Measurements from ENCODE around the gene PROZ. TPM values are rescaled to one million over a fixed set of nuclear protein-coding genes. Genes with fewer than 3 reads are reported as not detected.

Gene PROZ
- polyA plus RNA-seq, 2 of the 4 experiments (the other 2 are of a cell fraction) = not detected

DNA sequence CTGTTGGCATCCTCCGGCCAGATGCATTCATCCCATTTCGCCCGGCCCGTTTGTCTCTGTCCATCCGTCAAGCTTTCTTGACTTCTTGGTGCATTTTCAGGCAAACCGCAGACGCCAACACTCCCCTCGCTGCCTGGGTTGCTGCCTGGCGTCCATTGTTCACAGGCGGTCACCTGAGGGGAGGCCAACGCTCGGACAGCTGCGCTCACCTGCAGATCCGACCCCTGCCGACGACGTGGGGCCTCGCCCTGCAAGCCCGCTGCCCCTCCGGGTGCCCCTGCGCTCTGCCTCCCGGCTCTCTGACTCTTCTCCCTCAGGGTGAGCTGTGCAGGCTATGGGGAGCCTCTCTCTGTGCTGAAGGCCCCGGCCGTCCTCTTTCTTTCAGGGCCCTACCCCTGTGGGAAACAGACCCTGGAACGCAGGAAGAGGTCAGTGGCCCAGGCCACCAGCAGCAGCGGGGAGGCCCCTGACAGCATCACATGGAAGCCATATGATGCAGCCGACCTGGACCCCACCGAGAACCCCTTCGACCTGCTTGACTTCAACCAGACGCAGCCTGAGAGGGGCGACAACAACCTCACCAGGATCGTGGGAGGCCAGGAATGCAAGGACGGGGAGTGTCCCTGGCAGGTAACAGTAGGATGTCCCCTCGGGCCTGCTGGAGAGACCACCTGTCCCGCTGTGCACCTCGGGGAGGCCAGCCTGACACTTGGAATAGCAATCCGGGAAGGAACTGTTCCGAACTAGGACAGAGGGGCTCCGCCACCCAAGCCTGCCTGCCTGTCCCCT is 14.8 kb upstream of the PROZ start (continued):
- TF ChIP-seq, protein P1, sequence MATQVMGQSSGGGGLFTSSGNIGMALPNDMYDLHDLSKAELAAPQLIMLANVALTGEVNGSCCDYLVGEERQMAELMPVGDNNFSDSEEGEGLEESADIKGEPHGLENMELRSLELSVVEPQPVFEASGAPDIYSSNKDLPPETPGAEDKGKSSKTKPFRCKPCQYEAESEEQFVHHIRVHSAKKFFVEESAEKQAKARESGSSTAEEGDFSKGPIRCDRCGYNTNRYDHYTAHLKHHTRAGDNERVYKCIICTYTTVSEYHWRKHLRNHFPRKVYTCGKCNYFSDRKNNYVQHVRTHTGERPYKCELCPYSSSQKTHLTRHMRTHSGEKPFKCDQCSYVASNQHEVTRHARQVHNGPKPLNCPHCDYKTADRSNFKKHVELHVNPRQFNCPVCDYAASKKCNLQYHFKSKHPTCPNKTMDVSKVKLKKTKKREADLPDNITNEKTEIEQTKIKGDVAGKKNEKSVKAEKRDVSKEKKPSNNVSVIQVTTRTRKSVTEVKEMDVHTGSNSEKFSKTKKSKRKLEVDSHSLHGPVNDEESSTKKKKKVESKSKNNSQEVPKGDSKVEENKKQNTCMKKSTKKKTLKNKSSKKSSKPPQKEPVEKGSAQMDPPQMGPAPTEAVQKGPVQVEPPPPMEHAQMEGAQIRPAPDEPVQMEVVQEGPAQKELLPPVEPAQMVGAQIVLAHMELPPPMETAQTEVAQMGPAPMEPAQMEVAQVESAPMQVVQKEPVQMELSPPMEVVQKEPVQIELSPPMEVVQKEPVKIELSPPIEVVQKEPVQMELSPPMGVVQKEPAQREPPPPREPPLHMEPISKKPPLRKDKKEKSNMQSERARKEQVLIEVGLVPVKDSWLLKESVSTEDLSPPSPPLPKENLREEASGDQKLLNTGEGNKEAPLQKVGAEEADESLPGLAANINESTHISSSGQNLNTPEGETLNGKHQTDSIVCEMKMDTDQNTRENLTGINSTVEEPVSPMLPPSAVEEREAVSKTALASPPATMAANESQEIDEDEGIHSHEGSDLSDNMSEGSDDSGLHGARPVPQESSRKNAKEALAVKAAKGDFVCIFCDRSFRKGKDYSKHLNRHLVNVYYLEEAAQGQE (IDR thresholded peaks at IDR 0.05) = no peak
- TF ChIP-seq, protein P2, sequence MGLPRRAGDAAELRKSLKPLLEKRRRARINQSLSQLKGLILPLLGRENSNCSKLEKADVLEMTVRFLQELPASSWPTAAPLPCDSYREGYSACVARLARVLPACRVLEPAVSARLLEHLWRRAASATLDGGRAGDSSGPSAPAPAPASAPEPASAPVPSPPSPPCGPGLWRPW (IDR thresholded peaks at IDR 0.05) = no peak
- TF ChIP-seq RNF2 (IDR thresholded peaks at IDR 0.05; ENCODE audit: borderline replicate concordance, low read depth) (no peak), RFX5 (IDR thresholded peaks at IDR 0.05) (no peak)

DNA sequence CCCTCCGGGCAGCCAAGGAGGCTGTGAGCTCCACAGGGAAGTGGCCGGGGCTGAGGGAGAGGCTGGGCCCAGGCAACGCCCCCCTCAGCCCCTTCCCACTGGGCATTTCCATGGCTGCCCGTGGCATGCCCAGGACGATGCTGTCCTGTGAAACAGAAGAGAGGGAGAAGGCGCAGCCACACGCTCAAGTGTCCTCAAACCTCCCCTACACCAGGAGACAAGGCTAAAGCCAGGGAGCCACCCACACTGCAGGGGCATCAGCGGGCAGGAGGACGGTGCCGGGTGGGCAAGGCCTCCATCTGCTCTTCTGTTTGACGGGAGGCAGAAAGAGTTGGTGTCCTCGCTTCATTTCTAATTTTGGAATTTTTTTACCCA is 14.2 kb upstream of the PROZ start:
- ATAC-seq = no peak
- H3K9me3 ChIP-seq = no peaks in the 10 kb centered on the region
- POLR2A ChIA-PET = no interaction called here
- H3K4me1 ChIP-seq = no peaks in the 10 kb centered on the region
- no peak overlapping the region for H3K4me3 ChIP-seq
- 87% methylated on average over 7 of the region's 12 CpGs for WGBS (ENCODE audit: missing lambda C conversion rate)
- CTCF ChIA-PET = no interaction called here
- H3K4me2 ChIP-seq = no peak overlapping the region
- FAIRE-seq = no peak
- DNase-seq (ENCODE audit: low read depth in 1 of 2, low spot score in 1 of 2) = no peak
- TF ChIP-seq TFCP2L1 (CRISPR knock-in tag; IDR thresholded peaks at IDR 0.05) = no peak
- no peak for TF ChIP-seq HOXB5 (CRISPR knock-in tag; IDR thresholded peaks at IDR 0.05)
- TF ChIP-seq, protein P2 (IDR thresholded peaks at IDR 0.05) = no peak
- no peak for TF ChIP-seq NR3C1 (IDR thresholded peaks at IDR 0.05)
- TF ChIP-seq ZC3H11A (IDR thresholded peaks at IDR 0.05) = no peak
- TF ChIP-seq MYC (IDR thresholded peaks at IDR 0.05; ENCODE audit: borderline replicate concordance, low read length) = no peak
- TF ChIP-seq, protein P3, sequence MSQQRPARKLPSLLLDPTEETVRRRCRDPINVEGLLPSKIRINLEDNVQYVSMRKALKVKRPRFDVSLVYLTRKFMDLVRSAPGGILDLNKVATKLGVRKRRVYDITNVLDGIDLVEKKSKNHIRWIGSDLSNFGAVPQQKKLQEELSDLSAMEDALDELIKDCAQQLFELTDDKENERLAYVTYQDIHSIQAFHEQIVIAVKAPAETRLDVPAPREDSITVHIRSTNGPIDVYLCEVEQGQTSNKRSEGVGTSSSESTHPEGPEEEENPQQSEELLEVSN (IDR thresholded peaks at IDR 0.05; ENCODE audit: borderline replicate concordance, low read depth) = no peak
- H3K27ac ChIP-seq = no peak overlapping the region

DNA sequence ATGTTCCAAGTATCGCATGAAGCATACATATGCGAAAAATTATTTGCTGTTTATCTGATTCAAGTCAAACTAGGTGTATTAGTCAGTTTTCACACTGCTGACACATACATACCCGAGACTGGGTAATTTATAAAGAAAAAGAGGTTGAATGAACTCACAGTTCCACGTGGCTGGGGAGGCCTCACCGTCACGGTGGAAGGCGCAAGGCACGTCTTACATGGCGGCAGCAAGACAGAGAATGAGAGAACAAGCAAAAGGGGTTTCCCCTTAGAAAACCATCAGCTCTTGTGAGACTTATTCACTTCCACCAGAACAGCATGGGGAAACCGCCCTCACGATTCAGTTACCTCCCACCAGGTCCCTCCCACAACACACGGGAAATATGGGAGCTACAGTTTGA is 13.0 kb upstream of the PROZ start:
- no peak for TF ChIP-seq KDM5A (IDR thresholded peaks at IDR 0.05)
- TF ChIP-seq POLR2A (IDR thresholded peaks at IDR 0.05; ENCODE audit: low read length) = no peak
- no peak for TF ChIP-seq HOXA7 (CRISPR knock-in tag; IDR thresholded peaks at IDR 0.05)
- no peak for TF ChIP-seq EHF (CRISPR knock-in tag; IDR thresholded peaks at IDR 0.05)
- no peak for TF ChIP-seq FOSB (CRISPR knock-in tag; IDR thresholded peaks at IDR 0.05)
- no peak for TF ChIP-seq TFCP2L1 (CRISPR knock-in tag; IDR thresholded peaks at IDR 0.05)
- CTCF ChIA-PET = no interaction called here
- Histone ChIP-seq H3K27ac (no peak overlapping the region), H3K4me3 (no peak overlapping the region), H3K4me1 (no peaks in the 10 kb centered on the region), H3K4me2 (no peak overlapping the region), H3K9me3 (no peaks in the 10 kb centered on the region)
- ATAC-seq (no peak), FAIRE-seq (no peak), DNase-seq (ENCODE audit: low read depth in 1 of 2, low spot score in 1 of 2) (no peak)
- POLR2A ChIA-PET = no interaction called here
- WGBS (ENCODE audit: missing lambda C conversion rate) = 62% methylated on average over 12 of the region's 12 CpGs

DNA sequence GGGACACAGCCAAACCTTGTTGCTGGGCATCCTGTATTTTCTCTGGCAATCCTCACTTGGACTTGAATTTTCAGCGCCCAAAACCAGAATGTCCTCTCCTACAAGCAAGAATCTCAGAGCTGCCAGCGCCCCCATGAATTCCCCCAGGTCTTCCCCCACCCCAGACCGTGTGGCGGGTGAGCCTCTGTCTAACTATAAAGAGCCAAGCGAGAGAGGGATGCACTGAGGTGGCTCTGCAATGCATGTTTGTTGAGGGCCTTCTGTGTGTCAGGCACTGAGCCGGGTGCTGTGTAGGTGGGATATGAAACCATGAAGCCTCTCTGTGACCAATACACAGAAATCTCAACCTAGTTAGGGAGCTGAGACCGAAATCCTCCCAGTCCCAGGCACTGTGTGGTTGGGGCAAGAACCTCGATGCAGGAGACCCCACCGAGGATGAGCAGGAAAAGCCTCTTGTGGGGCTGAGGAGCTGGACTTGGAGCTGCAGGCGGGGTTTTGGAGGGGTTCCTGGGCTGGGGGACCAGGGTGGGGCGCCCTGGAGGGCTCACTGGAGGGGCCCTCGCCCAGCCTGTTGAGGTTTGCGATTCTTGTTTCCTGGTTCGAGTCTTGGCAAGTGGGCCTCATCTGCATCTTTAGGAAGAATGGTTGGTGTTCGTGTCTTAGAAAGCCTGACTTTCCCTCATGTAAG is 12.4 kb upstream of the PROZ start:
- 62% methylated on average over 10 of the region's 15 CpGs for WGBS (ENCODE audit: missing lambda C conversion rate)
- POLR2A ChIA-PET = no interaction called here
- Histone ChIP-seq H3K4me3 (no peak overlapping the region), H3K4me2 (no peak overlapping the region), H3K27ac (no peak overlapping the region), H3K4me1 (no peaks in the 10 kb centered on the region), H3K9me3 (no peaks in the 10 kb centered on the region)
- no peak for DNase-seq (ENCODE audit: low read depth in 1 of 2, low spot score in 1 of 2)
- no peak for FAIRE-seq
- CTCF ChIA-PET = no interaction called here
- no peak for ATAC-seq
- TF ChIP-seq ZC3H11A (IDR thresholded peaks at IDR 0.05) = no peak
- no peak for TF ChIP-seq NPAS2 (CRISPR knock-in tag; IDR thresholded peaks at IDR 0.05; ENCODE audit: borderline replicate concordance)
- TF ChIP-seq ESRRA (IDR thresholded peaks at IDR 0.05; ENCODE audit: borderline replicate concordance, low read length) = no peak
- no peak for TF ChIP-seq CBX8 (IDR thresholded peaks at IDR 0.05)
- no peak for TF ChIP-seq MAFK (IDR thresholded peaks at IDR 0.05; ENCODE audit: partially characterized antibody)
- TF ChIP-seq HOXB5 (CRISPR knock-in tag; IDR thresholded peaks at IDR 0.05) = no peak
- no peak for TF ChIP-seq FOXS1 (CRISPR knock-in tag; IDR thresholded peaks at IDR 0.05)
- no peak for TF ChIP-seq RARB (CRISPR knock-in tag; IDR thresholded peaks at IDR 0.05)
- TF ChIP-seq, protein P4, sequence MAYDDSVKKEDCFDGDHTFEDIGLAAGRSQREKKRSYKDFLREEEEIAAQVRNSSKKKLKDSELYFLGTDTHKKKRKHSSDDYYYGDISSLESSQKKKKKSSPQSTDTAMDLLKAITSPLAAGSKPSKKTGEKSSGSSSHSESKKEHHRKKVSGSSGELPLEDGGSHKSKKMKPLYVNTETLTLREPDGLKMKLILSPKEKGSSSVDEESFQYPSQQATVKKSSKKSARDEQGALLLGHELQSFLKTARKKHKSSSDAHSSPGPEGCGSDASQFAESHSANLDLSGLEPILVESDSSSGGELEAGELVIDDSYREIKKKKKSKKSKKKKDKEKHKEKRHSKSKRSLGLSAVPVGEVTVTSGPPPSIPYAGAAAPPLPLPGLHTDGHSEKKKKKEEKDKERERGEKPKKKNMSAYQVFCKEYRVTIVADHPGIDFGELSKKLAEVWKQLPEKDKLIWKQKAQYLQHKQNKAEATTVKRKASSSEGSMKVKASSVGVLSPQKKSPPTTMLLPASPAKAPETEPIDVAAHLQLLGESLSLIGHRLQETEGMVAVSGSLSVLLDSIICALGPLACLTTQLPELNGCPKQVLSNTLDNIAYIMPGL (CRISPR knock-in tag; IDR thresholded peaks at IDR 0.05; ENCODE audit: borderline replicate concordance) = no peak
- TF ChIP-seq, protein P5, sequence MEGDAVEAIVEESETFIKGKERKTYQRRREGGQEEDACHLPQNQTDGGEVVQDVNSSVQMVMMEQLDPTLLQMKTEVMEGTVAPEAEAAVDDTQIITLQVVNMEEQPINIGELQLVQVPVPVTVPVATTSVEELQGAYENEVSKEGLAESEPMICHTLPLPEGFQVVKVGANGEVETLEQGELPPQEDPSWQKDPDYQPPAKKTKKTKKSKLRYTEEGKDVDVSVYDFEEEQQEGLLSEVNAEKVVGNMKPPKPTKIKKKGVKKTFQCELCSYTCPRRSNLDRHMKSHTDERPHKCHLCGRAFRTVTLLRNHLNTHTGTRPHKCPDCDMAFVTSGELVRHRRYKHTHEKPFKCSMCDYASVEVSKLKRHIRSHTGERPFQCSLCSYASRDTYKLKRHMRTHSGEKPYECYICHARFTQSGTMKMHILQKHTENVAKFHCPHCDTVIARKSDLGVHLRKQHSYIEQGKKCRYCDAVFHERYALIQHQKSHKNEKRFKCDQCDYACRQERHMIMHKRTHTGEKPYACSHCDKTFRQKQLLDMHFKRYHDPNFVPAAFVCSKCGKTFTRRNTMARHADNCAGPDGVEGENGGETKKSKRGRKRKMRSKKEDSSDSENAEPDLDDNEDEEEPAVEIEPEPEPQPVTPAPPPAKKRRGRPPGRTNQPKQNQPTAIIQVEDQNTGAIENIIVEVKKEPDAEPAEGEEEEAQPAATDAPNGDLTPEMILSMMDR (IDR thresholded peaks at IDR 0.05) = no peak
